Middle frontal gyrus (tissue), 1 donor: ENCODE results near the gene PLXDC2.

Source experiments
- DNase-seq: peaks from one replicate; pipeline ENCODE4 v3.0.0-alpha.2; 2015; ENCODE audit warnings: low spot score; ENCODE audit errors: extremely low spot score

The PLXDC2 gene

DNA sequence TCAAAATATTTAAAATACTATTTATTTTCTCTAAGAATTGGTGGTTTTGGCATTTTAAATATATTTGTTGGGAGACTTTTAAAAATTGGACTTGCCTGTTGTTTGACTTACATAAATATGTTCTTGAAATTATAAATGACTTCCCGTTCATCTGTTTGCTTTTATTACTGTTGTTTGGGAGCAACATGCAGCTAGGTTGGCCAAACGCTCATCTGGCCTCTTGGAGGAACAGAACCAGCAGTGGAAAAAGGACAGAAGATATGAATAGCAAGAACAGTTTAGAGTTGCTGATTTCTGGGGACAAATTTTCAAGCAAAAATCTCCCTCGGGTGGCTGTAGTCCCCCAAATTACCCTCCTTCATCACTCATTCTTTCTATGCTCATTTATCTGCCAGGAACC, 41.6 kb downstream of the PLXDC2 start:
- DNase-seq = no peak

DNA sequence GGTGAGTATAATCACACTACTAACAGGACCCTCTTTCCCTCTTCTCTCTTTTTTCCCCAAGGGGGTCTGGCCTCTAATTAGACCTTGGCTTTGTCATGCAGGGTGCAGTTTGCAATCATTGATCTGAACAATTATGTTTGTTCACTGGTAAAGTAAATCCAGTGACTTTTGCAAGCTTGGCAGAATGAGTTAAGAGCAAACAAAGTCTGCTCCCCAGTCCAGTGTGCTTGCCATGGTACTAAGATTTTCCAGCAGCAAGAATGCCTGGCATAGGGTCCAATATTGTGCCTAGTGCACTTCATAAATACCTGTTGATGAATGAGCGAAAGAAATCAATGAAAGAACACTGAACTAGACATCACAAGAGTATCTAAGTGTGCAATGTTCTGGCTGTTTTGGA, 43.9 kb downstream of the PLXDC2 start:
- no peak for DNase-seq

DNA sequence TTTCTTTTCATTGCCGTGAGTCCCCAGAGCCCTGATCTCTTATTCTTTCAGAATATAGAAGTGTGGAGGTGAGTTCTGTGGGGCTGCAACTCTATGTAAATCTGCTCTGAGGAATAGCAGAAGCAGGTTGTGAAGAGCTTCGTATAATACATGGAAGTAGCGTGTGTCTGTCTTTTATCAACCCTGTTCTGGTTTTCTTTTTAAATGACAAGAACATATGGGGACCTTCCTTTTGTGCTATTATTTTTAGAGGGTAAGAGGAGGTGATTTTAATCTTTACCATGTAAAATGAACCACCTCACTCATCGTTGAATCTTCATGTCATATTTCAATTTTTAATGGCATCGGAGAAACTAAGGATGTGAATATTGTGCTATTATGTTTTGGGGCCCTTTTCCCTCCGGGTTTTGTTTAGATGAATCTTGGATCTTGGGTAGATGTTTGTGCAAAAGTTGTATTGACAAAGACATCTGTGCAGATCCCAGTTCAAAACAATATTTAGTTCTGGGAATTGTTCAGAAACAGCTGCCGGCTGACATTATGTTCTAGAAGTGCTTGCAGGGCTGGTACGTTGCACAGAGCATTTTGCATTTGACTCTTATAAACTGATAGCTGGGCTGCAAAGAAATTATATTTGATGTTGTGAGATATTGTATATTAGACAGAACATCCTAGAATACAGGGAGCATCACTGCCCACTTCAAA, 46.7 kb downstream of the PLXDC2 start:
- DNase-seq = no peak

DNA sequence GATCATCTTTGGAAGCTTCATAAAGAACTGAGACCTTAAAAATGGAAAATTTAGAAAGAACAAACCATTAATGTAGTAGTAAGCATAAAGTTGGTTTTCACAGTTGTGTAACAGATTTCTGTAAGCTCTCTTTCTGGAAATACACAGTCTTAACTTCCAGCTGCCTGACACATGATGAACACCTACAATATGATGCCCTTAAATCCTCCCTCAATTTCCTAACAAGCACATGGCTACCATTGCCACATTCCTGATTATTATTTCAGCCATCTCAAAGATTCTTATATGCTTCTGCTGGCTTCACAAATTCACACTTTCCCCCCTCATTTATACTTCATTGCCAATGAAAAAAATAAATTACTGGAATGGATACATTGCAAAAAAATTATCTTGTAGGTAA, 49.4 kb downstream of the PLXDC2 start:
- DNase-seq = no peak

DNA sequence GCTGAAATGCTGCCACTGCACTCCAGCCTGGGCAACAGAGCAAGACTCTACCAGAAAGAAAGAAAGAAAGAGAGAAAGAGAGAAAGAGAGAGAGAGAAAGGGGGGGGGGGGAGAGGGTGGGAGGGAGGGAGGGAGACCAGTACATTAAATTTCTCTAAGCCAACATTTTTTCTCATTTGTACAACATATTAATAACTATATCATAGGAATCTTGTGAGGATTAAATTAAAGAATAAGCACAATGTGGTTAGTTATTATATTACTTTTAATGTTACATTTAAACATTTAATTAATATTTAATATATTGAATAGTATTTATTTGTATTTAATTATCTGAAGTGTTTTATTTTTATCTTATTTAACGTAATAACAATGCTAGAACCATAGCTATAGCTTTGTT, 53.1 kb downstream of the PLXDC2 start:
- DNase-seq = no peak

DNA sequence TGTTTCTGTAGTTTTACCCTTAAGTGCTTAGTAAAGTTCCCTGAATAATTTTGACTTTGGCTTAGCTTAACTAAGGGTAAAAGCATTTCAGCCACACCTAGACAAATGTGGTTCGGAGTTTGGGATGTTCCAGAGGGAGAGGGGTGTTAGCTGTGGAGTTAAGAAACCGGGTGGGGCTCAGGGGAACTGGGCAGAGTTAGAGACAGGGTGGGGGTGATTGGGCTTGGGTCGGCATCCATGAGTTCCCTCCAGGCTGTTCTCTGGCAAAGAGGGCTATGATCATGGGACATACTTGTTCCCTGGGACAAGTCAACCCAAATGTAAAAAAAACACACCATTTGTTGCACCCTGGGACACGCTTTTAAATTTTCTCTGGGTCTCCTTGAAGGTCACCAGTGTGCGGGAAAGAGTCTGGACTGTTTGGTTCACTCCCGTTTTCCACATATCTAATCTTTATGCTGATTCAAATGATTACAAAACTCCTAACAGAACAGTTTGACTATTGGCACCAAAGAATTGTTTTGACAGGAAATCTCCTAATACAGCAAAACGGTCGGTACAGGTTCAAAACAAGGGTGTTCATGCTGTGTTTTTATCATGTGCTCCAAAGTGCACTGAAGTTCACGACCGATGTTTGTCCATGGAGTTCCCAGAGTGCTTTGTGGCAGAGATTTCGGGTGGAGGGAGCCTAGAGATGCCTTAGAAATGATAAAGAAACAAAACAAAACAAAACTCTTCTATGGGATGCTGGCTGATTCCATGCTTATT, 56.5 kb downstream of the PLXDC2 start:
- no peak for DNase-seq

DNA sequence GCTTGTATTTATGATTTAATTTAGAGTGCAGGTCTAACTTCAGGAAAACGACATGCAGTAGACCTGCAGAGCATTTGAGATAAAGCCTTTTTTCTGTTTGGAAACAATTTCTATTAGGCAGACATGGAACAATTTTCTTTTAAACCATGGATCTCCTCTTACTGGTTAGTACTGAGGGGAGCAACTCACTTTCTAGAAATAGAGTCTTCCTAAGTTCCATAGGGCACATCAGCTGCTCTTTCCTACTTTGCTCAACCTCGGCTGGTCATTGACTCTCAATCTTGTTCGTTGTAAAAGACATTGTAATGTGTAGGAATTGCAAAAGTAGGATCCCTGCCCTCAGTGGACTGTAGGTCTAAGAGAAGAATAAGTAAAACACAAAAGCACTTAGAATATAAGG, 58.0 kb downstream of the PLXDC2 start:
- no peak for DNase-seq

DNA sequence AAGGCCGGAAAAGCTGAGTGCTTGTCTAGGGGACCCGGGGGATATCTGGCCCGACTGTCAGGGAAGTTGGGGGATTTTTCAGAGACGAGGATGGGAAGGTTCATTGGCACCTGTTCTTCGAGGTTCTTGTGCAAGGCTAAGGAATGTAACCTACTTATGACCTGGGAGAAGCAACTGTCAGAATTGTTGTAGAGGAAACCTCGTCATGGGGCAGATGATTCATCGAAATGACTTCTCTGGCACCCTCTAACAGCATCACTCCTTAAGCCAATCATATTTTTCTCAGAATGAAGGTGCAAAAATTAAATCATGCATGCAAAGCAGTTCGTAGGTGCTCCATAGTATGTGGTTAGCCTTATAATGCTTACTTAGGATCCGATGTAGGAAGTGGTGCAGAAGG, 58.6 kb downstream of the PLXDC2 start:
- no peak for DNase-seq

DNA sequence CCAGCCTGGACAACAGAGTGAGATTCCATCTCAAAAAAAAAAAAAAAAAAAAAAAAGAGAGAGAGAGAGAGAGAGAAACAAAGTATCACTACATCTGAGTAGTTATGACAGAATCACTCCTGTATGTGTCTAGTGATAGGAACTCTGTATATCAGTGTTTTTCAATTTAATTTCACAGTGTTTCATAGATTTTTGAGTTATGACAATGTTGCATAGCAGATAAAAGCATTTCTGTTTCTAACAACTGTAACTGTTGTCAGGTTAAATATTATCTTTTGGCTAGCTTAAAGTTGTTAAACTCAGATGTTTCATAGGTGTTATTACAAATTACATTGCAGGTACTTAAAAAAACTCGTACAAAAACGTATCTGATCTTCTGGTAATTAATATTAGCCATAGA, 60.3 kb downstream of the PLXDC2 start:
- DNase-seq = no peak

DNA sequence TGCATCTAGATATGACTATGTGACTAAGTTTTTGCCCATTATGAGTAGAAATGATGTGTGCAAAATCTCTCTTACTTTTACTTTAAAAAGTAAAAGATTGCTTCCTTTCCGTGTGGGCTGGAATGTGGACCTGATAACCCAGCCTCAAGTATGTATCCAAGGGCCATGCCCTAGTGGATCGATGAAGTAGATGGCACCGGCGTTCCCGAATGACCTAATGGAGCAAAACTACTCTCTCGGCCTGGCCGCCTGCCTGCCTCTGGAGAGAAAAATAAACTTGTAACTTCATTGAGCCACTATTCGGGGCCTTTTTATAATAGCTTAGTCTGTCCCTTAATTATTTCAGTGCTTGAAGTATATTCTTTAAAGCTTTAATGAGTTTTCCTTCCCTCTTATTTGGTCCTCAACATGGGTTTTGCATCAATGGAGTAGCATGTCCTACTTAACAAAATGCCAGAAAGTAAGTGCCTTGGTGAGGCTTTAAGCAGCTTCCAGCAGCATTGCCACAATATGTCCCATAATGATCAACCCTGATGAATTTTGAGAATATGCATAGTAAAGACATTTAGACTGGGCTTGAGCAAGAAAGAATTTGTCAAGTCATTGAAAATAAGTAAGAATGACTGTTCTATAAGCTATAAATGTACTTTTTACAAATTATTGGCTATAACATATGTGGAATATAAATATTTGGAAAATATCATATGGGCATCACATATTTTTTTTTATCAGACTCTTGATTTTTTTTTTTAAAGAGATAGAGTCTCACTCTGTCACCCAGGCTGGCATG, 61.4 kb downstream of the PLXDC2 start:
- DNase-seq = no peak

DNA sequence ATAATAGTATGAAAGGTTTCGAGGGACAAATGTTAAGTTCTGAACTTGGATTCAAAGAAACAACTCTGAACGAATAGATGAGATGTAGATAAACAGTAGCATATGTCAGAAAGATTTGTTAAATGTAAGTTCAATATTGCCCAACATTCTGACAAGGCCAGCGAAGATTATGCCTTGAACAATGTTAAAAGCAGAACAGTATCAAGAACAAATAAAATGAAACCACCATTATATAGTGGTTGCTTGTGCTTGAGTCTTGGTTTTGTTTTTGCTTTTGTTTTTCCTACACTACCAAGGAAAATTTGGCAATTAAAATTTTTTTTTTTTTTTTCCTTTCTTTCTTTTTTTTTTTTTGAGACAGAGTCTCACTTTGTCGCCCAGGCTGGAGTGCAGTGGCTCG, 66.4 kb downstream of the PLXDC2 start:
- DNase-seq = no peak

DNA sequence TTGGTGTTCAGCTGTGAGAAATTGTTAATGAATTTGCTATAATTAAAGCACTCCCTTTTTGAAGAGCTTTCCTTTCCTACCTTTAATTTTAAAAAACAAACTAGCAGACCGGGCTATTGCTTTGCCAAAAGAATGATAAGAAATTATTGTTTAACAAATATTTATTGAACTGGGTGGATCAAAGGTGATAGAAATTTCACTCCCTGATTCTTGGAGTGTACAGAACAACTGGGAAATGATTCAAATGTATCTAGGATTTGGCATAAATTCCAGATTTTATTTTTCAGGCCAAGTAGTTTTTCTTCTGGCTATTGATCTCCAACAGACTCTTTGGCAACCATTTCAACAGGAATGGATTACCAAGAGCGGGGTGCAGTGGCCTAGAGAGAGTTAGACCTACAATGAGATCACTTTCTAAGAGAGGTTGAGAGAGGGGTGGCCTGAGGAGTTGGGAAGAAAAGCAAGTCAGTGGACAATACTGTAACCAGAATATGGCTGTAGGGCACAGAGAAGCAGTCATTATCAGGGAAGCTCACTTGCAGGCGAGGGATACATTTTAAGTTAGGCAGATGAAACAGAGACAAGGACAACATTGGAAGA, 71.9 kb downstream of the PLXDC2 start:
- no peak for DNase-seq

DNA sequence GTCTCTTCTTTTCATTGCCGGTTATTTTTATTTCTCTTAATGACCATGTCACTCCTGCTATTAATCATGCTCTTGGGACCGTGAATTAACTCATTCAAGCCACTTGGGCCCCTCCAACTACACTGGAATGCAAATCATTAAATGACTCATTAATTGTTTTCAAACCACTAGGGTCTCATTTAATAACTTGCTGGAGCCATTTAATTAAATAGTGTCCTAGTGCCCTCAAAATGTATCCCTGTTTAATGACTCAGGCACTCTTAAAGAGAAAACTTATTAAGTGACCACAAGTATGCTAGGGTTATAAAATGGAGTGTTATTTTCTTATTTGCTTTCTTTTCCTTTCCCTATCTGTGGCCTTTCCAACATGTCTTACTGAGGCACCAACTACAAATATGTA, 73.0 kb downstream of the PLXDC2 start:
- DNase-seq = no peak

DNA sequence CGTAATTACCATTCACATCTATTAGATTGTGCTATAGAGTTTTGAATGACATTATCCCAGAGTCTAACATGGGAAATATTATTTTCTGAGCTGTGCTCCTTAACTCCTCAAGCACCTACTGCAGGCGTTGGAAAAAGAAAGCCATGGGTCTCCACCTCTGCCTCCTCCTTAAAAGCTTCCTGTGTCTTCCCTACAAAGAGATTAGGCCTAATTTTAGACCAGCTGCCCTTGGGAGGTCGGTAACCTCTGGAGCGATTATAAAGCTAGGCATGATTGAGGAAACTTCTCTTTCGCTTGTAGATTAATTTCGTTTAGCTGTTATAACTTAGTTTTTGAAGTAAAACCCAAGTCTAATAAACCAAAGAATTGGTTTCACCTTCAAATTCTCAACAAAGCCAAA, 75.2 kb downstream of the PLXDC2 start:
- no peak for DNase-seq

DNA sequence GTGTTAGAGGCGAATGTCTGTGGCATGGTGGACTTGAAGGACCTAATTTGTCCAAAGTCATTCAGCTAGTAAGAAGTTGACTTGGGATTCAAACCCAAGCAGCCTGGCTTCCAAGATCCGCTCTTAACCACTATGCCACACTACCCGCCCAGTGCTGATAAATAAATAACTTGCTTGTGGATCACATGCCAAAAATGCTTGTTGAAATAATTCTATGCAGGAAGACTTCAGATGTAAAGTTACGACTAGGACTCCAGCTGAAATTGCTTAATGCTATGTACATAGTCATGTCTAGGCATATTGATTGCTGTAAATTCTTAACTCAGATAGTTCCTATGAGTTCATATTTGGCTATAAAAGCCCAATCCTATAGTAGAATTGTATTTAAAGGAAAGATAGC, 76.0 kb downstream of the PLXDC2 start:
- DNase-seq = no peak

DNA sequence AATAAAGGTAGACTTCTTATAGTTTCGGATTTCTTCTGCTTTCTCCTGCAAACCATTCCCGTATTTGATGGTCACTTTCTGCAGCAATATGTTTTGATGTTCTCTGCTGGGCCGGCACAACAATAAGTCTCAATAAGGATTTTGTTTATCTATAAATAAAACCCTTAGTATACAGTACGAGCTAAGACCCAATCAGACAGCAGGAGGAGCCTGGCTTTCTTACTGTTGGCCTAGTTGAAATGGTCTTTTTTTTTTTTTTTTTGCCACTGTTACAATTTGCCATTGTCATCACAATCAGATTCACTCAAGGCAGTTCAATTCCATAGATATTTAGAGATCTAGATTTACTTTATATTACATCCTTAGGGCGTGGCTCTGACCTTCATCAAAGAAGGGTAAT, 76.4 kb downstream of the PLXDC2 start:
- no peak for DNase-seq

DNA sequence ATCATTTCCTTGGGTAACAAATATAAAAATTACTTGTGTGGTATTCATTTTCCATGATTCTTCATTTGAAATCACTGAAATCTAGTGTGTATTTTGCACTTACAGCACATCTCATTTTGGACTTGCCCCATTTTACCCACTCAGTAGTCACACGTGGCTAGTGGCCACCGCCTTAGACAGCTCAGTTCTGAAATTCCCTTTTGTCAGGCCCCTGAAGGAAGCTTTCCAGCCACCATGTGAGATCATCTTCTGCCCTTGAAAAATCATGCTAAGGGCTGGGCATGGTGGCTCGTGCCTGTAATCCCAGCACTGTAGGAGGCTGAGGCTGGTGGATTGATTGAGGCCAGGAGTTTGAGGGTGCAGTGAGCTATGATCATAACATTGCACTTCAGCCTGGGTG, 79.3 kb downstream of the PLXDC2 start:
- DNase-seq = no peak

DNA sequence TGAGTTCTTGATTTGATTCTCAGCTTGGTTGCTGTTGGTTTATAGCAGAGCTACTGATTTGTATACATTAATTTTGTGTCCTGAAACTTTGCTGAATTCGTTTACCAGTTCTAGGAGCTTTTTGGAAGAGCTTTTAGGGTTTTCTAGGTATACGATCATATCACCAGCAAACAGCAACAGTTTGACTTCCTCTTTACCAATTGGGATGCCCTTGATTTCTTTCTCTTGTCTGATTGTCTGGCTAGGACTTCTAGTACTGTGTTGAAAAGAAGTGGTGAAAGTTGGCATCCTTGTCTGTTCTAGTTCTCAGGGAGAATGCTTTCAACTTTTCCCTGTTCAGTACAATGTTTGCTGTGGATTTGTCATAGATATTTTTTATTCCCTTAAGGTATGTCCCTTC, 86.2 kb downstream of the PLXDC2 start:
- DNase-seq = no peak

DNA sequence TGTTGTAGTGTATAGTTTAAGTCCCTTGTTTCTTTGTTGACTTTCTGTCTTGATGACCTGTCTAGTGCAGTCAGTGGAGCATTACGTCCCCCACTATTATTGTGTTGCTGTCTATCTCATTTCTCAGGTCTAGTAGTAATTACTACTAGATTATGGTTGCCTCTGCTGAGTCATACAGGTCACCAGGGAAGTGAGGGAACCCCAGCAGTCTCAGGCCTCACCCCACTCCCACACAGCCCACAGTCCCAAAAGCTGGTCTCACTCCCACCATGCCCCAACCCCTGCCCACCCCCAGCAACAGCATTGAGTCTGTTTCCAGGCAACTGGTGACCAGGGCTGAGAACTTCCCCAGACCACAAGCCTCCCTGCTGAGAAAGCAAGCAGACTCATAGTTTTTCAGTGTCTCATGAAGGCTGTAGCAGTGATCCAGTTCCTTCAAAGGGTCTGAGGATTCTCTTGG, 88.0 kb downstream of the PLXDC2 start:
- no peak for DNase-seq

DNA sequence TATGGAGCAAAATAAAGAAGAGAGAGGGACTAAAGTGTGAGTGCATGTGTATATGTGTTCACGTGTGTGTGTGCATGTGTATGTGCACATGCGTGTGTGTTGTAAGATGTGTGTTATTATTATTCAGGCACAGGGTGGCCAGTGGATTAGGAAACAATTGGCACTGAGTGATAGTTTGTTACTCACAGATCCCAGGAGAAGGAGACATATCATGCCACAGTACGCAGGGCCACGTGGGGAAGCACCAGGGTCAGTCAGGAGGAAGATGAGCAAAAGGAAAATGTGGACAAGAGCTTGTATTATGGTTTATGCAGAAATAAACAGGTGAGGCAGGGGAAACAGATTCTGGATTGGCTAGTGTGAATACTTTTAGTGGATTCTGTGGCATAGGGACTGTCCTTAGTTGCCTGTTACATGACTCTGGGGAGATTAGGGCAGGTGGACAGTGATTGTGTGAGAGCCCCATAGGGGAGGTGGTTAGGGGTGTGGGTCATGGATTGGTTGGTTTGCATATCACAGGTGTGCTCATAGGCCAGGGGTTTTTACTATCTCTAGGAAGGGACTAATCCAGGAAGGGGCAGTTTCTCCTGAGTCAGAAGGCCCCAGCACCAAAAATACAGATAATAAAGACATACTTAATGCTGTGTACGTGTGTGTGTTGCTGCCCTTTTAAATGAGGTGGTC, 90.0 kb downstream of the PLXDC2 start:
- DNase-seq = no peak

DNA sequence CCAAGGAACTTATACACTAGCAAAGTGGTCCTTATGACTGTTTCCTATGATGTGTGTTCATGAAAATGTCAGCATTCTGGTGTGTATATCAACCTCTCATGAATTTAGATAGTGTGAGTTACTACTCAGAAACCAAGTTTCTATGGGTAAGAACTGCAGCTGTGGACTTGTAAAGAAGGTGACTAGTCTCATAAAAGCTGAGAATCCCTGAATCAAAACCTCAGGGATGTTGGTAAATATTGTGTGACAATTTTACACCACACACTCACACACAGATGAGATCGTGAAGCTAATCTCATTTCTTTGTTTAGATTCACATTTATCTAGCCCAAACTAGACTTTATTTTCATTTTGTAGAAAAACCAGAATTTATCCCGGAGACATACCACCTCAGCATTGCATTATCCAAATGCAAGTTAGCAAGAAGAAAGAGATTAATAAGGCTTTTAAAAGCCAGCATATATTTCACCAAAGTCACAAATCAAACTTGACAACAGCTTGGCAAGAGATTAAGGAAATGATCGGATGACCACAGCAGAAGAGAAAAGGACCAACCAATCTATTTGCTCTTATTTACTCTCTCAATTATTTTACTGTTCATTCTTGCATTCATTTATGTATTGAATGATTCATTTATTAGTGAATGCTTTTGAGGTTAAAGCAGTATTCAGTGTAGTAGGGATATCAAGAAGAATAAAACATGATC, 92.9 kb downstream of the PLXDC2 start:
- no peak for DNase-seq
